HepG2 (cell line): ENCODE measurements around the gene IL11RA. TPM values are rescaled to one million over a fixed set of nuclear protein-coding genes. Genes with fewer than 3 reads are reported as not detected.
A peak's percentile ranks its signal among the peaks of the same experiment; 100 is the strongest.

Experiments used
- ATF4 ChIP-seq, 2 experiments: fragments of 450-650 bp in 1 of 2; sonication (generic) in 1 of 2; formaldehyde crosslinking; IDR thresholded peaks; 2 replicates each; pipeline versions ENCODE4 v1.5.0 to v1.8.0; 2020 to 2022; ENCODE audit warnings: mild to moderate bottlenecking in 1 of 2, missing genetic modification reagents in 1 of 2
- CAMTA2 ChIP-seq: sonication (generic); formaldehyde crosslinking; IDR thresholded peaks from 2 replicates; pipeline ENCODE4 v1.4.0; 2020; ENCODE audit warnings: mild to moderate bottlenecking, missing genetic modification reagents, borderline replicate concordance
- CC2D1A ChIP-seq: sonication (generic); formaldehyde crosslinking; IDR thresholded peaks from 2 replicates; pipeline ENCODE4 v1.8.1; 2023; ENCODE audit warnings: mild to moderate bottlenecking, missing genetic modification reagents
- CHD4 ChIP-seq: fragments of 200-600 bp; sonication (generic); IDR thresholded peaks from 2 replicates; pipeline ENCODE4 v1.7.0; 2017; ENCODE audit warnings: mild to moderate bottlenecking, low read length, borderline replicate concordance
- ELF3 ChIP-seq: IDR thresholded peaks from 2 replicates; pipeline ENCODE4 v1.6.1; 2016; ENCODE audit warnings: missing genetic modification reagents, missing compliant biosample characterization
- HHEX ChIP-seq: IDR thresholded peaks from 2 replicates; pipeline ENCODE4 v1.6.1; 2016; ENCODE audit warnings: control low read depth
- HNRNPH1 ChIP-seq: fragments of 200-400 bp; formaldehyde crosslinking; optimal IDR thresholded peaks from 2 replicates; pipeline ENCODE3; 2017; ENCODE audit warnings: mild to moderate bottlenecking, low read depth, low read length
- HNRNPK ChIP-seq: fragments of 200-400 bp; formaldehyde crosslinking; IDR thresholded peaks from 2 replicates; pipeline ENCODE4 v1.6.1; 2018; ENCODE audit warnings: low read length, low read depth, moderate library complexity, mild to moderate bottlenecking; ENCODE audit not compliant: poor library complexity, severe bottlenecking
- IKZF5 ChIP-seq: IDR thresholded peaks from 2 replicates; pipeline ENCODE4 v1.6.1; 2018; ENCODE audit warnings: missing genetic modification reagents, mild to moderate bottlenecking, missing compliant biosample characterization
- JUND ChIP-seq: sonication (generic); formaldehyde crosslinking; IDR thresholded peaks from 2 replicates; pipeline ENCODE4 v1.8.0; 2022; ENCODE audit warnings: mild to moderate bottlenecking, missing genetic modification reagents
- PHF21A ChIP-seq: sonication (generic); formaldehyde crosslinking; IDR thresholded peaks from 2 replicates; pipeline ENCODE4 v1.5.0; 2020; ENCODE audit warnings: mild to moderate bottlenecking, missing genetic modification reagents
- RFX5 ChIP-seq: IDR thresholded peaks from 2 replicates; pipeline ENCODE4 v1.6.1; 2011; ENCODE audit warnings: low read depth, low read length, improper control_type of control experiment
- SKI ChIP-seq: fragments of 450-650 bp; IDR thresholded peaks from one replicate; pipeline ENCODE4 v1.6.1; 2018; ENCODE audit warnings: mild to moderate bottlenecking; ENCODE audit not compliant: partially characterized antibody
- SSRP1 ChIP-seq: IDR thresholded peaks from 2 replicates; pipeline ENCODE4 v1.6.1; 2016; ENCODE audit warnings: control low read depth
- ZBTB10 ChIP-seq: sonication (generic); formaldehyde crosslinking; IDR thresholded peaks from 2 replicates; pipeline ENCODE4 v1.4.0; 2020; ENCODE audit warnings: missing genetic modification reagents, borderline replicate concordance
- ZBTB25 ChIP-seq: IDR thresholded peaks from 2 replicates; pipeline ENCODE4 v1.6.1; 2018; ENCODE audit warnings: missing genetic modification reagents
- ZIK1 ChIP-seq: sonication (generic); formaldehyde crosslinking; IDR thresholded peaks from 2 replicates; pipeline ENCODE4 v1.5.0; 2020; ENCODE audit warnings: mild to moderate bottlenecking, low read depth, missing genetic modification reagents, borderline replicate concordance
- ZMYM3 ChIP-seq: sonication (generic); formaldehyde crosslinking; IDR thresholded peaks from 2 replicates; pipeline ENCODE4 v1.5.1; 2020; ENCODE audit warnings: mild to moderate bottlenecking, missing genetic modification reagents
- ZNF235 ChIP-seq: sonication (generic); formaldehyde crosslinking; IDR thresholded peaks from 2 replicates; pipeline ENCODE4 v1.8.1; 2023; ENCODE audit warnings: mild to moderate bottlenecking, missing genetic modification reagents, borderline replicate concordance
- ZNF292 ChIP-seq: sonication (generic); formaldehyde crosslinking; IDR thresholded peaks from 2 replicates; pipeline ENCODE4 v1.8.1; 2022; ENCODE audit warnings: mild to moderate bottlenecking, low read depth, missing genetic modification reagents, borderline replicate concordance
- ZNF430 ChIP-seq: sonication (generic); formaldehyde crosslinking; IDR thresholded peaks from 2 replicates; pipeline ENCODE4 v1.9.0; 2021; ENCODE audit warnings: mild to moderate bottlenecking, missing genetic modification reagents
- ZNF788 ChIP-seq: sonication (generic); formaldehyde crosslinking; IDR thresholded peaks from 2 replicates; pipeline ENCODE4 v1.5.0; 2020; ENCODE audit warnings: mild to moderate bottlenecking, missing genetic modification reagents, borderline replicate concordance
- ZNF891 ChIP-seq: sonication (generic); formaldehyde crosslinking; IDR thresholded peaks from 2 replicates; pipeline ENCODE4 v1.5.0; 2020; ENCODE audit warnings: mild to moderate bottlenecking, missing genetic modification reagents
- polyA plus RNA-seq, 8 experiments: library from polyadenylated mRNA; depleted of rRNA in 3 of 8; stranded (reverse) in 7 of 8; unstranded in 1 of 8; fragments of >200 nt; fragmentation: Illumina TruSeq in 4 of 8; extraction: Trizol in 4 of 8; gene quantifications; 2 replicates each; pipeline versions ENCODE4 v1.2.1 to v1.2.3, GENCODE V29; 2011 to 2016; ENCODE audit warnings: low read depth in 4 of 8, missing spikeins in 1 of 8, mixed read lengths in 1 of 8; ENCODE audit not compliant: insufficient read depth in 1 of 8
- total RNA-seq, 5 experiments: library from RNA; depleted of rRNA; stranded (reverse); fragments of >200 nt; fragmentation: Illumina TruSeq; extraction: Trizol; gene quantifications; 2 replicates each; pipeline ENCODE4 v1.2.3, GENCODE V29; 2016; ENCODE audit warnings: low read depth in 1 of 5

Gene IL11RA
- total and polyA plus RNA-seq, 2 of the 13 experiments (the other 11 are each of a cell fraction or from before 2014, with no cell fraction given): 2.0 to 4.2 TPM

- no peak for TF ChIP-seq CAMTA2 (CRISPR knock-in tag)
- TF ChIP-seq IKZF5 (CRISPR knock-in tag): peak; percentile 44; the same call in 1 of the 2 replicates
- TF ChIP-seq ATF4 (CRISPR knock-in tag; IDR thresholded peaks at IDR 0.05): no peak
- no peak for TF ChIP-seq ZNF235
- TF ChIP-seq HNRNPH1: no peak
- TF ChIP-seq ZNF430 (CRISPR knock-in tag): no peak
- TF ChIP-seq CHD4: 0 out of 2 replicates have a peak, but pooled peaks have one; percentile 21
- peak; percentile 51; the same call in 1 of the 2 replicates for TF ChIP-seq HHEX
- TF ChIP-seq ZNF788: peak; percentile 35; the same call in 1 of the 2 replicates
- TF ChIP-seq ZBTB10 (CRISPR knock-in tag): no peak
- no peak for TF ChIP-seq SSRP1
- no peak for TF ChIP-seq ZBTB25 (CRISPR knock-in tag)
- no peak for TF ChIP-seq CC2D1A
- TF ChIP-seq SKI: peak; percentile 83
- peak; percentile 81 for TF ChIP-seq PHF21A (CRISPR knock-in tag)
- TF ChIP-seq JUND (CRISPR knock-in tag): peak; percentile 1; the same call in 1 of the 2 replicates
- TF ChIP-seq ZNF292: peak; percentile 56; the same call in 1 of the 2 replicates
- TF ChIP-seq ELF3: peak; percentile 41; the same call in 1 of the 2 replicates
- no peak for TF ChIP-seq HNRNPK
- no peak for TF ChIP-seq ZIK1 (CRISPR knock-in tag)
- no peak for TF ChIP-seq RFX5
- peak; percentile 12; the same call in 1 of the 2 replicates for TF ChIP-seq ZMYM3 (CRISPR knock-in tag)
- no peak for TF ChIP-seq ZNF891
Observed at GRCh38 chr9:34688329-34689115, 36.5 kb downstream of the IL11RA start (continued).
